Neutrophil (primary cell): ENCODE results near the gene NRXN2.

ENCODE experiments used
- H3K27ac ChIP-seq: fragments of 200-600 bp; sonication (generic); 2 replicates; pipeline ENCODE4 v1.5.1; 2016; ENCODE audit warnings: mild to moderate bottlenecking, moderate library complexity
- H3K27me3 ChIP-seq: fragments of 200-600 bp; sonication (generic); 2 replicates; pipeline ENCODE4 v1.6.0; 2016; ENCODE audit warnings: mild to moderate bottlenecking
- H3K36me3 ChIP-seq: fragments of 200-600 bp; sonication (generic); 2 replicates; pipeline ENCODE4 v1.5.1; 2017
- H3K4me1 ChIP-seq, 2 experiments: fragments of 200-600 bp in 1 of 2; sonication (generic) in 1 of 2; 1 replicate in 1 of 2; 2 replicates in 1 of 2; pipeline versions ENCODE4 v1.5.1 to v1.6.1; 2013 to 2016; ENCODE audit warnings: low read depth in 1 of 2, low read length in 1 of 2, mild to moderate bottlenecking in 1 of 2, moderate library complexity in 1 of 2; ENCODE audit not compliant: control insufficient read depth in 1 of 2, insufficient read depth in 1 of 2
- H3K4me3 ChIP-seq, 2 experiments: fragments of 200-600 bp in 1 of 2; sonication (generic) in 1 of 2; 1 replicate in 1 of 2; 2 replicates in 1 of 2; pipeline ENCODE4 v1.5.1; 2013 to 2016; ENCODE audit warnings: low read depth in 1 of 2, low read length in 1 of 2, mild to moderate bottlenecking in 1 of 2, moderate library complexity in 1 of 2
- H3K9me3 ChIP-seq: fragments of 200-600 bp; sonication (generic); 2 replicates; pipeline ENCODE4 v1.5.1; 2016
- CTCF ChIP-seq: fragments of 200-600 bp; sonication (generic); IDR thresholded peaks from 2 replicates; pipeline ENCODE4 v1.5.1; 2016; ENCODE audit warnings: antibody characterized with exemption

Gene NRXN2

GRCh38 chr11:64581057-64581523 is 141.9 kb downstream of the NRXN2 start:
- H3K27me3 ChIP-seq, result no peaks in the 10 kb centered on the region
- no peaks in the 10 kb centered on the region for H3K36me3 ChIP-seq
- no peaks in the 10 kb centered on the region for H3K4me1 ChIP-seq
- H3K27ac ChIP-seq, result no peak overlapping the region
- TF ChIP-seq CTCF, result no peak
- no peak overlapping the region for H3K4me3 ChIP-seq
- H3K9me3 ChIP-seq, result no peaks in the 10 kb centered on the region

GRCh38 chr11:64580412-64580811 is 142.6 kb downstream of the NRXN2 start:
- H3K27me3 ChIP-seq, result no peaks in the 10 kb centered on the region
- H3K27ac ChIP-seq, result no peak overlapping the region
- H3K9me3 ChIP-seq, result no peaks in the 10 kb centered on the region
- no peaks in the 10 kb centered on the region for H3K4me1 ChIP-seq
- H3K36me3 ChIP-seq, result no peaks in the 10 kb centered on the region
- TF ChIP-seq CTCF, result no peak
- H3K4me3 ChIP-seq, result no peak overlapping the region

- Histone ChIP-seq H3K27ac (no peak overlapping the region), H3K27me3 (no peaks in the 10 kb centered on the region), H3K4me1 (no peaks in the 10 kb centered on the region), H3K9me3 (no peaks in the 10 kb centered on the region), H3K36me3 (no peaks in the 10 kb centered on the region), H3K4me3 (no peak overlapping the region)
- TF ChIP-seq CTCF, result no peak
These were observed 145.8 kb downstream of the NRXN2 start for GRCh38 chr11:64577202-64577601.

- H3K4me3 ChIP-seq, result no peak overlapping the region
- H3K27me3 ChIP-seq, result no peaks in the 10 kb centered on the region
- H3K27ac ChIP-seq, result no peak overlapping the region
- no peaks in the 10 kb centered on the region for H3K9me3 ChIP-seq
- TF ChIP-seq CTCF, result no peak
- peaks cover 7 to 8% of the 10 kb centered on the region in 2 experiments for H3K4me1 ChIP-seq
- H3K36me3 ChIP-seq, result no peaks in the 10 kb centered on the region
These were observed 150.9 kb downstream of the NRXN2 start for GRCh38 chr11:64572143-64572542.

GRCh38 chr11:64571410-64572091 is 151.4 kb downstream of the NRXN2 start:
- Histone ChIP-seq H3K9me3 (no peaks in the 10 kb centered on the region), H3K4me3 (no peak overlapping the region), H3K4me1 (peaks cover 7 to 8% of the 10 kb centered on the region in 2 experiments), H3K27me3 (no peaks in the 10 kb centered on the region), H3K36me3 (no peaks in the 10 kb centered on the region), H3K27ac (no peak overlapping the region)
- no peak for TF ChIP-seq CTCF
